Measurements from ENCODE around the gene VPS37C.

- TF ChIP-seq CTCF (IDR thresholded peaks at IDR 0.05) (no peak), POLR2A (IDR thresholded peaks at IDR 0.05) (no peak), POLR2AphosphoS5 (IDR thresholded peaks at IDR 0.05) (no peak), EP300 (IDR thresholded peaks at IDR 0.05) (no peak)
These were observed 41.7 kb downstream of the VPS37C start for GRCh38 chr11:61119571-61119970.
